Measurements from ENCODE around the gene ZFYVE9. TPM values are rescaled to one million over a fixed set of nuclear protein-coding genes. Genes with fewer than 3 reads are reported as not detected.

The ZFYVE9 gene
- total RNA-seq, 1 experiment from 2014 or later = 14.2 TPM

DNA sequence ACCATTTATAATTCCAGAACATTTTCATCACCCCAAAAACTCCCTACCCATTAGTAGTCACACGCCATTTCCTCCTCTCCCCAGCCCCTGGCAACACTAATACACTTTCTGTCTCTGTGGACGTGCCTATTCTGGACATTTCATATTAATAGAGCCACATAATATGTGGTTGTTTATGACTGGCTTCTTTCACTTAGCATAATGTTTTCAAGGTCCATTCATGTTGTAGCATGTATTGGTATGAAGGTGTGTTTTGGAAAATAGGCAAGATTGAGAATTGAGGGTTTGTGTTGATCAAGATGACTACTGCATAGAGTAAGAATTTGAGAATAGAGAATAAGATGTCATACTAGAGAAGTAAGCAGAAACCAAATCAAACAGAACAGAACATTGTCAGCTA is 67.5 kb downstream of the ZFYVE9 start:
- no peak overlapping the region for H2AFZ ChIP-seq (ENCODE audit: low read depth, low read length, poor library complexity, severe bottlenecking)
- ATAC-seq (no peak), DNase-seq (ENCODE audit: low read depth, low spot score) (no peak)
- no peak overlapping the region for H3K4me3 ChIP-seq (replicated peaks in 1 of 2; ENCODE audit: low read depth in 1 of 2, low read length in 2 of 2)
- no peak overlapping the region for H3K27ac ChIP-seq (ENCODE audit: low read depth, low read length)
- intact Hi-C loops (cut with micrococcal nuclease) = no loop called here
- no peaks in the 10 kb centered on the region for H3K36me3 ChIP-seq (ENCODE audit: control insufficient read depth in 1 of 2, insufficient read depth in 2 of 2, low read length in 2 of 2)
- no peaks in the 10 kb centered on the region for H3K27me3 ChIP-seq (ENCODE audit: insufficient read depth, low read length)
- H3K4me1 ChIP-seq (ENCODE audit: control insufficient read depth in 1 of 2, insufficient read depth in 2 of 2, low read length in 2 of 2) = no peaks in the 10 kb centered on the region
- POLR2A ChIA-PET = no interaction called here
- H3K79me2 ChIP-seq (ENCODE audit: insufficient read depth, low read length) = no peaks in the 10 kb centered on the region; the same call in 1 of the 2 replicates
- CTCF ChIA-PET = no interaction called here
- no peaks in the 10 kb centered on the region for H4K20me1 ChIP-seq (ENCODE audit: insufficient read depth)
- H3K4me2 ChIP-seq (ENCODE audit: low read length) = no peak overlapping the region
- no TSS peak for BruUV-seq (replicated peaks)
- H3K9ac ChIP-seq (ENCODE audit: low read length) = no peak overlapping the region
- RAD21 ChIA-PET (ENCODE audit: low non-redundant PET in 1 of 2, low total read pairs in 2 of 2, uncharacterized antibody in 2 of 2, unreplicated experiment in 2 of 2) = no interaction called here
- TF ChIP-seq CBX3 (IDR thresholded peaks at IDR 0.05; ENCODE audit: low read depth) (no peak), EGR1 (IDR thresholded peaks at IDR 0.05; ENCODE audit: low read depth) (no peak), TCF7L2 (IDR thresholded peaks at IDR 0.05; ENCODE audit: borderline replicate concordance, extremely low read depth, insufficient read depth, insufficient read length) (no peak), SIN3A (IDR thresholded peaks at IDR 0.05; ENCODE audit: low read depth) (no peak), ZNF274 (IDR thresholded peaks at IDR 0.05; ENCODE audit: low read depth, low read length) (no peak), CEBPB (IDR thresholded peaks at IDR 0.05; ENCODE audit: low read depth) (no peak), ELF1 (IDR thresholded peaks at IDR 0.05; ENCODE audit: borderline replicate concordance, low read depth) (no peak), FOSL1 (IDR thresholded peaks at IDR 0.05; ENCODE audit: low read depth) (no peak)
- TF ChIP-seq, protein P1, sequence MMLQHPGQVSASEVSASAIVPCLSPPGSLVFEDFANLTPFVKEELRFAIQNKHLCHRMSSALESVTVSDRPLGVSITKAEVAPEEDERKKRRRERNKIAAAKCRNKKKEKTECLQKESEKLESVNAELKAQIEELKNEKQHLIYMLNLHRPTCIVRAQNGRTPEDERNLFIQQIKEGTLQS (IDR thresholded peaks at IDR 0.05) = no peak
- TF ChIP-seq, protein P2, sequence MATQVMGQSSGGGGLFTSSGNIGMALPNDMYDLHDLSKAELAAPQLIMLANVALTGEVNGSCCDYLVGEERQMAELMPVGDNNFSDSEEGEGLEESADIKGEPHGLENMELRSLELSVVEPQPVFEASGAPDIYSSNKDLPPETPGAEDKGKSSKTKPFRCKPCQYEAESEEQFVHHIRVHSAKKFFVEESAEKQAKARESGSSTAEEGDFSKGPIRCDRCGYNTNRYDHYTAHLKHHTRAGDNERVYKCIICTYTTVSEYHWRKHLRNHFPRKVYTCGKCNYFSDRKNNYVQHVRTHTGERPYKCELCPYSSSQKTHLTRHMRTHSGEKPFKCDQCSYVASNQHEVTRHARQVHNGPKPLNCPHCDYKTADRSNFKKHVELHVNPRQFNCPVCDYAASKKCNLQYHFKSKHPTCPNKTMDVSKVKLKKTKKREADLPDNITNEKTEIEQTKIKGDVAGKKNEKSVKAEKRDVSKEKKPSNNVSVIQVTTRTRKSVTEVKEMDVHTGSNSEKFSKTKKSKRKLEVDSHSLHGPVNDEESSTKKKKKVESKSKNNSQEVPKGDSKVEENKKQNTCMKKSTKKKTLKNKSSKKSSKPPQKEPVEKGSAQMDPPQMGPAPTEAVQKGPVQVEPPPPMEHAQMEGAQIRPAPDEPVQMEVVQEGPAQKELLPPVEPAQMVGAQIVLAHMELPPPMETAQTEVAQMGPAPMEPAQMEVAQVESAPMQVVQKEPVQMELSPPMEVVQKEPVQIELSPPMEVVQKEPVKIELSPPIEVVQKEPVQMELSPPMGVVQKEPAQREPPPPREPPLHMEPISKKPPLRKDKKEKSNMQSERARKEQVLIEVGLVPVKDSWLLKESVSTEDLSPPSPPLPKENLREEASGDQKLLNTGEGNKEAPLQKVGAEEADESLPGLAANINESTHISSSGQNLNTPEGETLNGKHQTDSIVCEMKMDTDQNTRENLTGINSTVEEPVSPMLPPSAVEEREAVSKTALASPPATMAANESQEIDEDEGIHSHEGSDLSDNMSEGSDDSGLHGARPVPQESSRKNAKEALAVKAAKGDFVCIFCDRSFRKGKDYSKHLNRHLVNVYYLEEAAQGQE (IDR thresholded peaks at IDR 0.05; ENCODE audit: low read depth) = no peak
- TF ChIP-seq, protein P3, sequence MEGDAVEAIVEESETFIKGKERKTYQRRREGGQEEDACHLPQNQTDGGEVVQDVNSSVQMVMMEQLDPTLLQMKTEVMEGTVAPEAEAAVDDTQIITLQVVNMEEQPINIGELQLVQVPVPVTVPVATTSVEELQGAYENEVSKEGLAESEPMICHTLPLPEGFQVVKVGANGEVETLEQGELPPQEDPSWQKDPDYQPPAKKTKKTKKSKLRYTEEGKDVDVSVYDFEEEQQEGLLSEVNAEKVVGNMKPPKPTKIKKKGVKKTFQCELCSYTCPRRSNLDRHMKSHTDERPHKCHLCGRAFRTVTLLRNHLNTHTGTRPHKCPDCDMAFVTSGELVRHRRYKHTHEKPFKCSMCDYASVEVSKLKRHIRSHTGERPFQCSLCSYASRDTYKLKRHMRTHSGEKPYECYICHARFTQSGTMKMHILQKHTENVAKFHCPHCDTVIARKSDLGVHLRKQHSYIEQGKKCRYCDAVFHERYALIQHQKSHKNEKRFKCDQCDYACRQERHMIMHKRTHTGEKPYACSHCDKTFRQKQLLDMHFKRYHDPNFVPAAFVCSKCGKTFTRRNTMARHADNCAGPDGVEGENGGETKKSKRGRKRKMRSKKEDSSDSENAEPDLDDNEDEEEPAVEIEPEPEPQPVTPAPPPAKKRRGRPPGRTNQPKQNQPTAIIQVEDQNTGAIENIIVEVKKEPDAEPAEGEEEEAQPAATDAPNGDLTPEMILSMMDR (IDR thresholded peaks at IDR 0.05 in 2 of 3, conservative IDR thresholded peaks at IDR 0.05 in 1 of 3; ENCODE audit: borderline replicate concordance in 1 of 3, insufficient read depth in 1 of 3, low read depth in 2 of 3, low read length in 2 of 3) = no peak
- no peaks in the 10 kb centered on the region for H3K9me3 ChIP-seq (ENCODE audit: control insufficient read depth in 1 of 2, insufficient read depth in 1 of 2, low read depth in 1 of 2, low read length in 2 of 2)
- H3K9me2 ChIP-seq (ENCODE audit: insufficient read depth) = no peaks in the 10 kb centered on the region

All from HCT116 (cell line).